Activated naive CD4-positive, alpha-beta T cell (primary cell): ENCODE results near the gene AKIRIN1.
"Not testable (repeated sequence)": the region's sequence is repeated elsewhere in the genome, so short reads cannot be mapped to it uniquely, and the experiment has no call there.

Source experiments
- DNase-seq, 4 experiments: peaks; one replicate each; lab custom pipeline; 2025; lab: John Stamatoyannopoulos, UW

The AKIRIN1 gene, protein sequence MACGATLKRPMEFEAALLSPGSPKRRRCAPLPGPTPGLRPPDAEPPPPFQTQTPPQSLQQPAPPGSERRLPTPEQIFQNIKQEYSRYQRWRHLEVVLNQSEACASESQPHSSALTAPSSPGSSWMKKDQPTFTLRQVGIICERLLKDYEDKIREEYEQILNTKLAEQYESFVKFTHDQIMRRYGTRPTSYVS

GRCh38 chr1:38990738-38991637 lies at the start of gene AKIRIN1:
Gene AKIRIN1 (plus strand): TSS chr1:38991276. CDS start chr1:38991381, 105 bp downstream.
- DNase-seq = peak; percentile 87 to 96 (median 88)

DNA sequence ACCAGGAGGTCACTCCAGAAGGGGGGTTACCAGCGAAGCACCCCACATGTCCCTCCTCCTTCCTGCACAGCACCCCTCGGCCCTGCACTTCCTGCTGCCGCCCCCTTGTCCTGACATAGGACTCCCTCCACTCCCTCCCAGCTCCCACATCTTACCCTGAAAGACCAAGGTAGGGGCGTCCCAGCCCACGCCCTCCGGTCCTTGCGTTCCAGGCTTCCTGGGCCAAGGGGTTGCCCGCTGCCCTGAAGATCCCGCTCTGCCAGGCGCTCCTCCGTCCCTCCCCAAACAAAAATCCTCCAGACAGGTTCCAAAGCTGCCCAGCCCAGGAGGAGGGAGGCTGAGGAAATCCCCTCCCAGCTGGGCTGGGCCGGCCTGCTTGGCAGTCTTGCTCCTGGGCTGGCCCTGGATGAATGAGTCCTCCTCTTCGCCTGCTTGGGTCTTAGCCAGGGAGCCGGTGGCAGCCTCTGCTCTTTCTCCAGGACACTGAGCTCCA lies 49.5 kb upstream of the AKIRIN1 start, which contains the start of gene RHBDL2:
Gene RHBDL2 (minus strand): TSS at position 304 of the 493 bp plus-strand sequence. CDS start 22,618 bp downstream, outside the sequence.
- no peak for DNase-seq

GRCh38 chr1:38942664-38943428 lies 48.2 kb upstream of the AKIRIN1 start:
- no peak for DNase-seq

DNA sequence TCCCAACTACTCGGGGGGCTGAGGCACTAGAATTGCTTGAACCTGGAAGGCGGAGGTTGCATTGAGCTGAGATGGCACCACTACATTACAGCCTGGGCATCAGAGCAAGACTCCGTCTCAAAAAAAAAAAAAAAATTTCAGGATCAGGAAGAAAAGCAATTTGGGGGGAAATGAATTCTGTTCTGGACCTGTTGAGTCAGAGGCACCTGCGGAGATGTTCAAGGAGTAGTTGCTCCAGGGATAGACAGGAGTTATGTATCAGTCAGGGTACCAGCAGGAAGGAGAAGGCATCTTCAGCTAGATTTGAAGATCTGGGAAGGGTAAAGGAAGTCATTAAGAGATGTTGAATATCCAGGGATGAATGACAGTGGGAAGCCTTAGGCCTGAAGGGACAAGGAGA lies 46.5 kb upstream of the AKIRIN1 start:
- DNase-seq = no peak

GRCh38 chr1:38950553-38950952 lies 40.5 kb upstream of the AKIRIN1 start:
- DNase-seq = no peak

DNA sequence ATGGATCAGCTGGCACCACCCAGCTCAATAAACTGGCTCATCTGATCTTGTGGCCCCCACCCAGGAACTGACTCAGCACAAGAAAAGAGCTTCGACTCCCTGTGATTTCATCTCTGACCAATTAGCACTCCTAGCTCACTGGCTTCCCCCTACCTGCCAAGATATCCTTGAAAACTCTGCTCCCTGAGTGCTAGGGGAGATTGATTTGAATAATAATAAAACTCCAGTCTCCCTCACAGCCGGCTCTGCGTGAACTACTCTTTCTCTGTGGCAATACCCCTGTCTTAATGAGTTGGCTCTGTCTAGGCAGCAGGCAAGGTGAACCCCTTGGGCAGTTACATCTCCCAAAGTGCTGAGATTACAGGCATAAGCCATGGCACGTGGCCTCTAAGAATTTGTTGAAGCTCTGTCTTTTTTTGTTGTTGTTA lies 37.6 kb upstream of the AKIRIN1 start:
- no peak for DNase-seq

DNA sequence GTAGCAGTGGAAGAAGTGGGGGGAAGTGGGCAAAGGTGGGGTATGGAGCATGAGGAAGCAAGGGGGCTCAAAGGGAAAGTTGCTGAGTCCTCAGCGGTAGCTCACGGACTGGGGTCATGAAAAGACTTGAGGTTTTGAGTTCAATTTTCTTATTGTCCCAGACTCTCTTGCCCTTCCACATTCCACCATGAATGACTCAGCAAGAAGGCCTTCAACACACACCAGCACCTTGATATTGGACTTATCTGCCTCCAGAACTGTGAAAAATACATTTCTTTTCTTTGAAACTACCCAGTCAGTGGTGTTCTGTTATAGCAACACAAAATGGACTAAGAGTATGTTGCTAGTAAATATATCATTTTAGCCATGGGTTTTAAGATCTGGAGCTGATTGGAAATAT lies 32.1 kb upstream of the AKIRIN1 start:
- DNase-seq = no peak

GRCh38 chr1:38962113-38962512 lies 29.0 kb upstream of the AKIRIN1 start:
- DNase-seq = no peak

DNA sequence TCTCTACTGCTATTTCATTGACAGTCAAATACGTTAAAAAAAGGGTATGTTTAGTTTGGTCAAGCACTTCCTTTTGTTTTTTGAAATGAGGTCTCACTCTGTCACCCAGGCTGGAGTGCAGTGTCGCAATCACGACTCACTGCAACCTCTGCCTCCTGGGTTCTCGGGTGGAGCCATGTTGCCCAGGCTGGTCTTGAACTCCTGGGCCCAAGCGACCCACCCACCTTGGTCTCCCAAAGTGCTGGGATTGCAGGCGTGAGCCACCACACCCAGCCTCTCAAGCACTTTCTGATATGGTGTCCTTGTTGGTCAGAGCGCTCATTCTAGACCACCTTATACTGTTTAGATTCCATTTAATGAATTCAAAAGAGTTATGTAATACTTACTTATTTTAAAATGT lies 28.5 kb upstream of the AKIRIN1 start:
- DNase-seq = no peak

GRCh38 chr1:38964140-38964548 lies 26.9 kb upstream of the AKIRIN1 start:
- DNase-seq = no peak

GRCh38 chr1:38973145-38973544 lies 17.9 kb upstream of the AKIRIN1 start:
- not testable (repeated sequence) for DNase-seq

- no peak for DNase-seq
These were observed 17.2 kb upstream of the AKIRIN1 start for GRCh38 chr1:38973659-38974437.

DNA sequence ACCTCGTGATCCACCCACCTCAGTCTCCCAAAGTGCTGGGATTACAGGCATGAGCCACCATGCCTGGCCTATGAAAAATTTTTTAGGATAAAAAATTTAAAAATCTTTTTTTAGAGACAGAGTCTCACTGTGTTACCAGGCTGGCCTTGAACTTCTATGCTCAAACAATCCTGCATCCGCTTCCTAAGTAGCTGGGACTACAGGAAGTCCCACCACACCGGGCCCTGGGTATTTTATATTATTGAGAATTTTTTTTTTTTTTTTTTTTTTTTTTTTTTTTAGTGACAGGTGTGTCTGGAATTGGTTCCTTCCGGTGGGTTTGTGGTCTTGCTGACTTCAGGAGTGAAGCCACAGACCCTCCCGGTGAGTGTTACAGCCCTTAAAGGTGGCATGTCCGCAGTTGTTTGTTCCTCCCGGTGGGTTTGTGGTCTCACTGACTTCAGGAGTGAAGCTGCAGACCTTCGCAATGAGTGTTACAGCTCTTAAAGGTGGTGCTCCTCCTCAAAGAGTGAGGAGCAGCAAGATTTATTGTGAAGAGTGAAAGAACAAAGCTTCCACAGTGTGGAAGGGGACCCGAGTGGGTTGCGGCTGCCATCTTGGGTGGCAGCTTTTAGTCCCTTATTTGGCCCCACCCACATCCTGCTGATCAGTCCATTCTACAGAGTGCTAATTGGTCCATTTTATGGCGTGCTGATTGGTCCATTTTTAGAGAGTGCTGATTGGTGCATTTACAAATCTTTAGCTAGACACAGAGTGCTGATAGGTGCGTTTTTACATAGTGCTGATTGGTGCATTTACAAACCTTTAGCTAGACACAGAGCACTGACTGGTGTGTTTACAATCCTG lies 13.5 kb upstream of the AKIRIN1 start:
- peak in 2 of 4 experiments; percentile 4 to 43 for DNase-seq

GRCh38 chr1:38978245-38978542 lies 12.9 kb upstream of the AKIRIN1 start:
- not testable (repeated sequence) for DNase-seq

DNA sequence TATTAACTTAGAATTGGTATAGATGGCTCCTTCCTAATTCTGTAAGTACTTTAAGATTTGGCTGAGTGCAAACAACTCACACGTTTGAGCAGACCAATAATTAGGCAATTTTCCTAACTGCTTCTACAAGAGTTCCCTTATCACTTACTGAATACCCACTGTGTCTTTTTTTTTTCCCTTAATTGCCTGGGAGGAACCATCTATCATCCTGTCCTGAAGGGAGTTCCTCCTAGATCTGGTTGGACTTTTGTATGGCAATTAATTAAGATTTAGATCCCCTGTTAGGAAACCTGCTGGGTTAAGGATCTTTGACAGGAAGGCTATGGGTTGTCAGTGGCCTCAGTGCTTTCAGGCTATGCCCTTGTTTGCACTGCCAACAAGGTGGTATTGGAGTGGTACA lies 11.7 kb upstream of the AKIRIN1 start:
- DNase-seq = not testable (repeated sequence)

- no peak for DNase-seq
These were observed 1.1 kb upstream of the AKIRIN1 start for GRCh38 chr1:38989979-38990378.

DNA sequence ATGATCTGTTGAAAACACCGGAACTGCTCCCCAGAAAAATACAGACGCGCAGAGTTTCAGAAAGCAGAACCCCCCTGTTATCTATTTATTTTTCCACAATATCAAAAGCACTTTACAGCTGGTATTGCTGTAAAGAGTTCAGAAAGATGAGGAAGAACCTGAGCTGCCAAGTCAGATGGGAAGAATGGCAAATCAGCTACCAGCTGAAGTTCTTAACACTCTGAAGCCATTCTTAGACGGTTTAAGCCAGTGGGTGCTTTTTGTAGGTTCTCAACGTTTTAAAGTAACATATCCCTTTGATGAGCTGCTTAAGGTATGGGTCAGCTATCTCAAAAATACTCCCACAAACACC lies 714 bp upstream of the AKIRIN1 start:
- DNase-seq = no peak

- DNase-seq = no peak
These were observed 749 bp downstream of the AKIRIN1 start for GRCh38 chr1:38991638-38992411.

DNA sequence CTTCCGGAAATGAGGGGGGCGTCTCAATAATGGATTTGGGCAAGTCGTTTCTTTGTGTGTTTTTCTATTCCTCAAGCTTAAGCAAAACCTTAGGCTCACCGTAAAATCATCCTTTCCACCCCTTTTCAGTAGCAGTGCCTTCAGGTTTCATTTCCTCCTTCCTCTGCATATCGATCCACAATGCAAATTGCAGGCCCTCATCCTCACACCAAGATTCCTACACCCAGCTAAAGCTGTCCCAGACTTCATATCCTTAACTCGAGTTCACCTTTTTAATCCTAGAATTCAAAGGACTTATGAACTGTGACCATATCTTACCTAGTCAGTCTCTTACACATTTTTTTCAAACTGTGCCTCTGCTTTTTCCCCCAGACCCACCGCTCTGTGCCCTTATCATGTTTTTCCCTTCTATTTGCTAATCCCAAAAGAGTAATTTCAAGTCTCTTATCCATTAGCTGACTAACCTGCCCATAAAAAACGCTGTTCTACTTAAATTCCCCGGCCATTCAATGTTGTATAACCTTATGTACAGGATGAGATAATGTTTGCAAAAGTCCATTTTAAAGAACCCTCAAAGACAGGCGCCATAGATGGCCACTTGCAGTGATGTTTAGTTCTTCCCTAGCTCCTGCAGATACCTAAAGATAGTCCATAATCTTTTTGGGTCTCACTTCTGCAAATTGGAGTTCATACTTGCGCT lies 1.5 kb downstream of the AKIRIN1 start:
- DNase-seq = no peak
